Smooth muscle cell (in vitro differentiated cells): ENCODE measurements around the gene SUN5. TPM values are rescaled to one million over a fixed set of nuclear protein-coding genes. Genes with fewer than 3 reads are reported as not detected.

ENCODE experiments used
- DNase-seq: peaks from one replicate; lab custom pipeline; 2025; ENCODE audit not compliant: unreplicated experiment; lab: John Stamatoyannopoulos, UW
- H2AFZ ChIP-seq: fragments of 200-600 bp; sonication (generic); 2 replicates; pipeline ENCODE4 v1.6.0; 2016; ENCODE audit warnings: antibody characterized with exemption, low read depth, mild to moderate bottlenecking
- H3F3A ChIP-seq: fragments of 200-600 bp; sonication (generic); 2 replicates; pipeline ENCODE4 v1.6.0; 2017; ENCODE audit warnings: antibody characterized with exemption, low read depth
- H3K27ac ChIP-seq: fragments of 200-600 bp; sonication (generic); 2 replicates; pipeline ENCODE4 v1.5.1; 2016; ENCODE audit warnings: low read depth, mild to moderate bottlenecking
- H3K27me3 ChIP-seq: fragments of 200-600 bp; sonication (generic); 2 replicates; pipeline ENCODE4 v1.6.1; 2016; ENCODE audit warnings: low read depth, mild to moderate bottlenecking
- H3K36me3 ChIP-seq: fragments of 200-600 bp; sonication (generic); 2 replicates; pipeline ENCODE4 v1.5.1; 2016; ENCODE audit warnings: low read depth
- H3K4me1 ChIP-seq: fragments of 200-600 bp; sonication (generic); 2 replicates; pipeline ENCODE4 v1.5.1; 2016; ENCODE audit warnings: low read depth
- H3K4me2 ChIP-seq: fragments of 200-600 bp; sonication (generic); 2 replicates; pipeline ENCODE4 v1.6.0; 2016; ENCODE audit warnings: mild to moderate bottlenecking
- H3K4me3 ChIP-seq: fragments of 200-600 bp; sonication (generic); 2 replicates; pipeline ENCODE4 v1.5.1; 2016; ENCODE audit warnings: mild to moderate bottlenecking
- H3K79me2 ChIP-seq: fragments of 200-600 bp; sonication (generic); 2 replicates; pipeline ENCODE4 v1.6.0; 2016; ENCODE audit warnings: low read depth, mild to moderate bottlenecking
- H3K9ac ChIP-seq: fragments of 200-600 bp; sonication (generic); 2 replicates; pipeline ENCODE4 v1.6.0; 2016; ENCODE audit warnings: low read depth
- H3K9me3 ChIP-seq: fragments of 200-600 bp; sonication (generic); replicated peaks from 2 replicates; pipeline ENCODE4 v1.5.1; 2016; ENCODE audit warnings: low read depth
- H4K20me1 ChIP-seq: fragments of 200-600 bp; sonication (generic); 2 replicates; pipeline ENCODE4 v1.6.0; 2016; ENCODE audit warnings: low read depth
- WGBS: methylation state at CpG from one replicate; pipeline ENCODE4 v1.1.7; 2016; ENCODE audit warnings: low lambda C conversion rate; 5-methylcytosine and 5-hydroxymethylcytosine counted together
- polyA plus RNA-seq: library from polyadenylated mRNA; unstranded; fragments of >200 nt; fragmentation: Nextera tagmentation; extraction: Ambion mirVana; gene quantifications from 2 replicates; pipeline ENCODE4 v1.2.1, GENCODE V29; 2016
- total RNA-seq: library from RNA; depleted of rRNA; stranded (reverse); fragments of >200 nt; gene quantifications from 2 replicates; pipeline ENCODE4 v1.2.3, GENCODE V29; 2014
- TF ChIP-seq, protein P1 (sequence below): fragments of 200-600 bp; sonication (generic); IDR thresholded peaks from 2 replicates; pipeline ENCODE4 v1.5.1; 2017; ENCODE audit warnings: borderline replicate concordance, mild to moderate bottlenecking, antibody characterized with exemption; ENCODE audit not compliant: insufficient read depth, poor library complexity, severe bottlenecking

The SUN5 gene
- total and polyA plus RNA-seq, 2 experiments from 2014 or later: not detected

DNA sequence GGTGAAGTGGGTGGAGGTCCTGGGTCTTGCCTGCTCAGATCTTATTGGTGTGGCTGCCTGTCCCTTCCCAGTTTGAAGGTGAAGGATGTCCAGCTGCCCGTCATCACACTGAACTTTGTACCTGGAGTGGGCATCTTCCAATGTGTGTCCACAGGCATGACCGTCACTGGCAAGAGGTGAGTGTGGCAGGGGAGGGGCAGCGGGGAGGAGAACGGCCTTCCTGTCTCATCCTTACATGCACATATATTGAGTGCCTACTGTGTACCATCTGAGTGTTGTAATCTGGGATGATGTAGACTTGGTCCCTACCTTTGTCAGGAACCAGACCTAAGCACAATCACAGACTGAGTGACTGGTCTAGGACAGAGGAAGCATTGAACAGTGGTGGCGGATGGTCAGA, 29.9 kb upstream of the SUN5 start:
- no peak for DNase-seq
- Histone ChIP-seq H3K27me3 (peaks cover 24% of the 10 kb centered on the region), H3K4me3 (no peak overlapping the region), H3K4me1 (no peaks in the 10 kb centered on the region), H3F3A (no peaks in the 10 kb centered on the region), H3K79me2 (no peaks in the 10 kb centered on the region), H4K20me1 (no peaks in the 10 kb centered on the region), H3K9ac (no peak overlapping the region), H2AFZ (no peak overlapping the region), H3K36me3 (no peaks in the 10 kb centered on the region), H3K4me2 (no peak overlapping the region), H3K9me3 (no peaks in the 10 kb centered on the region), H3K27ac (no peak overlapping the region)
- TF ChIP-seq, protein P1, sequence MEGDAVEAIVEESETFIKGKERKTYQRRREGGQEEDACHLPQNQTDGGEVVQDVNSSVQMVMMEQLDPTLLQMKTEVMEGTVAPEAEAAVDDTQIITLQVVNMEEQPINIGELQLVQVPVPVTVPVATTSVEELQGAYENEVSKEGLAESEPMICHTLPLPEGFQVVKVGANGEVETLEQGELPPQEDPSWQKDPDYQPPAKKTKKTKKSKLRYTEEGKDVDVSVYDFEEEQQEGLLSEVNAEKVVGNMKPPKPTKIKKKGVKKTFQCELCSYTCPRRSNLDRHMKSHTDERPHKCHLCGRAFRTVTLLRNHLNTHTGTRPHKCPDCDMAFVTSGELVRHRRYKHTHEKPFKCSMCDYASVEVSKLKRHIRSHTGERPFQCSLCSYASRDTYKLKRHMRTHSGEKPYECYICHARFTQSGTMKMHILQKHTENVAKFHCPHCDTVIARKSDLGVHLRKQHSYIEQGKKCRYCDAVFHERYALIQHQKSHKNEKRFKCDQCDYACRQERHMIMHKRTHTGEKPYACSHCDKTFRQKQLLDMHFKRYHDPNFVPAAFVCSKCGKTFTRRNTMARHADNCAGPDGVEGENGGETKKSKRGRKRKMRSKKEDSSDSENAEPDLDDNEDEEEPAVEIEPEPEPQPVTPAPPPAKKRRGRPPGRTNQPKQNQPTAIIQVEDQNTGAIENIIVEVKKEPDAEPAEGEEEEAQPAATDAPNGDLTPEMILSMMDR: no peak
- 75% methylated on average over 5 of the region's 5 CpGs for WGBS

DNA sequence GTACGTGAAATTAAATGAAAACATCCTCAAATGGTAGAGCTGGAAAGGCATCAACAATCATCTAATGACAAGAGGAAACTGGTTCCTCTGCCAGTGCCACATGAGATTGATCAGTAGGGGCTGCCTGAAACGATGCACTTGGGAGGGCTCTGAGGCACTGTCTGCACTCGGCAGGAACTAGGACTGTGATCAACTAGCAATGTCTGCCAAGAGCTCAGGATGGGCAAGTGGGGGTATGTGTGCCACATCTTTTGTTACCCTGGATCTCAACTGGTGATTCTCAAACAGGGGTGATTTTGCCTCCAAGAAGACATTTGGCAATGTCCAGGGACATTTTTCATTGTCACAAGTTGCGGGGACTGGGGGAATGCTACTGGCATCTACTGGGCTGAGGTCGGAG, 29.1 kb upstream of the SUN5 start:
- H3K9ac ChIP-seq: no peak overlapping the region
- H3K79me2 ChIP-seq: no peaks in the 10 kb centered on the region
- TF ChIP-seq, protein P1: no peak
- H3K27me3 ChIP-seq: peaks cover 31% of the 10 kb centered on the region
- H3K27ac ChIP-seq: no peak overlapping the region
- H4K20me1 ChIP-seq: no peaks in the 10 kb centered on the region
- H3K36me3 ChIP-seq: no peaks in the 10 kb centered on the region
- WGBS: 73% methylated on average over 5 of the region's 5 CpGs
- no peaks in the 10 kb centered on the region for H3K9me3 ChIP-seq
- no peak for DNase-seq
- no peaks in the 10 kb centered on the region for H3F3A ChIP-seq
- no peak overlapping the region for H3K4me3 ChIP-seq
- H3K4me1 ChIP-seq: no peaks in the 10 kb centered on the region
- no peak overlapping the region for H3K4me2 ChIP-seq
- no peak overlapping the region for H2AFZ ChIP-seq

DNA sequence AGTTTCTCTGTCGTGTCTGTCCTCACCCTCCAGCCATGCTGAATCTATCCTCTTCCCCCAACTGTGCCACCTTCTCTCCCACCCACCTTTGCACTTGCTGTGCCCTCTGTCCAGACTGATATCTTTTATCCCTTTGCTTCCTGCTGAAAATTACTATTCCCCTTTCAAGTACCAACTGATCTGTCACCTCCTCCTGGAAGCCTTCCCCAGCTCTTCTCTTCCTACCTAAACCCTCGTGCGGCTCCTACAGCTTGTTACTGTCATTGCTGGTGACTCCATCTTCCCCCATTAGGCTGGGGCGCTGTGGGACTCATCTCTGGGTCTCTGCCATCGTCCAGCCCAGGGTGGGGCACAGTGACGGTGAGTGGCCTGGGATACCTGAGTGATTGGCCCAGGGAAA, 28.3 kb upstream of the SUN5 start:
- H3K9ac ChIP-seq: no peak overlapping the region
- H3K9me3 ChIP-seq: no peaks in the 10 kb centered on the region
- no peaks in the 10 kb centered on the region for H3K36me3 ChIP-seq
- H3K4me2 ChIP-seq: no peak overlapping the region
- H3K79me2 ChIP-seq: no peaks in the 10 kb centered on the region
- H2AFZ ChIP-seq: no peak overlapping the region
- 77% methylated on average over 6 of the region's 6 CpGs for WGBS
- H3K27ac ChIP-seq: no peak overlapping the region
- no peak overlapping the region for H3K4me3 ChIP-seq
- H3K27me3 ChIP-seq: peaks cover 38% of the 10 kb centered on the region
- TF ChIP-seq, protein P1: no peak
- no peak for DNase-seq
- H4K20me1 ChIP-seq: no peaks in the 10 kb centered on the region
- H3K4me1 ChIP-seq: no peaks in the 10 kb centered on the region
- H3F3A ChIP-seq: no peaks in the 10 kb centered on the region

DNA sequence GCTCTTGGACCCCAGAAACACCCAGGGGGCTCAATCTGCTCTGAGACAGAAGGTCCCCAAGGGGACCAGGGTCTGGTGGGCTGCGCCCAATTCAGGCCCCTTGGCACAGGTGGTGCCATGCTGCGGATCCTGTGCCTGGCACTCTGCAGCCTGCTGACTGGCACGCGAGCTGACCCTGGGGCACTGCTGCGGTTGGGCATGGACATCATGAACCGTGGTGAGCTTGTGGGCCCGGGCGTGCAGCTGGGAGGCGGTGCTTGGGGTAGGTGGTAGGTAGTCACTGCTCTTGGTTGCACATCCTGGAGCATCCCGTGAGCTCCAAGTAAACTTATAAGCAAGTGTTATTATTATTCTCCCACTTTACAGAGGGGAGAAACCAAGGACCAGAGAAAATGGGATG, 27.3 kb upstream of the SUN5 start, which contains the start of gene BPIFB6:
Gene BPIFB6 (plus strand): TSS at position 118 of the 400 bp plus-strand sequence. CDS start 0 bp downstream, at position 118.
- no peaks in the 10 kb centered on the region for H3K36me3 ChIP-seq
- TF ChIP-seq, protein P1: no peak
- no peak within 1 kb of the TSS for H2AFZ ChIP-seq
- H3K4me3 ChIP-seq: no peak within 1 kb of the TSS
- H4K20me1 ChIP-seq: no peaks in the 10 kb centered on the region
- H3K4me2 ChIP-seq: no peak within 1 kb of the TSS
- H3K9ac ChIP-seq: no peak within 1 kb of the TSS
- WGBS: 92% methylated on average over 10 of the region's 10 CpGs
- H3F3A ChIP-seq: no peaks in the 10 kb centered on the region
- H3K27ac ChIP-seq: no peak within 1 kb of the TSS
- H3K4me1 ChIP-seq: no peaks in the 10 kb centered on the region
- no peak for DNase-seq
- no peaks in the 10 kb centered on the region for H3K79me2 ChIP-seq
- no peaks in the 10 kb centered on the region for H3K9me3 ChIP-seq
- H3K27me3 ChIP-seq: peaks cover 32% of the 10 kb centered on the region
